Left cardiac atrium (tissue), 4 donors: Measurements from ENCODE around the gene TMEM270. TPM values are rescaled to one million over a fixed set of nuclear protein-coding genes. Genes with fewer than 3 reads are reported as not detected.
"Not testable (repeated sequence)": the region's sequence is repeated elsewhere in the genome, so short reads cannot be mapped to it uniquely, and the experiment has no call there.

ENCODE experiments used
- ATAC-seq, 2 donors: fragments of 200-7000 bp; cut with Tn5 transposase; one replicate each; pipeline ENCODE4 v1.9.1; 2020; ENCODE audit warnings: mild to moderate bottlenecking in 2 of 2, moderate library complexity in 2 of 2
- DNase-seq: peaks from one replicate; pipeline ENCODE4 v3.0.0-alpha.2; 2020
- intact Hi-C, 2 donors: fragments of 100-400 bp; cut with DNase I; formaldehyde crosslinking; loops; one replicate each; pipeline versions ENCODE4 v1.14.1 to v1.15.1; 2022 to 2023
- total RNA-seq, 2 donors: library from RNA; stranded (reverse); fragmentation: NEBNext Ultra II Directional; extraction: Animal tissue kit (Norgen Biotek cat#: 25700); gene quantifications; one replicate each; pipeline ENCODE4 v1.2.1, GENCODE V29; 2021
- donor health status: DM: no; HTN: yes; CAD: no.
- donor health status: DM: no; HTN: yes; CAD: no; lungs with severe emphysema.
- donor health status: DM: yes; HTN: yes; CAD: no.
- donor health status: Dilated cardiomyopathy.

Gene TMEM270
- total RNA-seq, 2 donors from 2014 or later, result not detected

- DNase-seq, result peak; percentile 14
- intact Hi-C loops, result no loop called here
- no peak for ATAC-seq
These were observed 16.0 kb downstream of the TMEM270 start for GRCh38 chr7:73876973-73877372.

DNA sequence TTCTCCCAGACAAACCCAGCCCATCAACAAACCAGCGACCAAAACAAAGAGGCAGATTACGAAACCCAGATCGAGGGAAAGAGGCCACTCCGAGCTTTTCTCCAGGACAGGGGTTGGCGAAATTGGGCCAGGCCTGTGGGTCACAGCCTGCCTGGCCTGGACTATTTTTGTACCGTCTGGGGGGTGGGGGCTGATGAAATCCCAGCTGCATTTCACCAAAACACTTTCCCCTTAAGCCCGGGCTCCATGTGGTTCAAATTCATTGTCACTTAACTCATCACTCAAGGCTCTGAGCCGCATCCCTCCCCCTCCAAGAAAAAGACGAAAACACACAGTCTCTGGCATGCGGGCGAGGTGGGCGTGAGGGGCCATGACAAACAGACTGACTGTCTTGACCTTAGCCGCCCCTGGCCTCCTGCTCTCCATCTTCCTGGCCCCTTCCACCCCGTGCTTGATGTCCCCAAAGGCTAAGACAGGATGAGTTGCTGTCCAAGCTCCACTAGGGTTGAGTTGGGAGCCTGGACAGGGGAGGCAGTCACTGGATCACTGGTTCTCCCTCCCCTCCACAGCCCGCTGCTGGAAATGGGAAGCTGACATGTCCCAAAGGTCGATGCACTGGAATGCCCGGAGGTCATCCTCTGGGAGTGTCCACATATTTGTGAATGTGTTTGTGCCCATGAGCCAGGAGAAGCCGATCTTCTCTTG lies 19.2 kb downstream of the TMEM270 start:
- intact Hi-C loops, result no loop called here
- ATAC-seq (peak; percentile 70 to 76), DNase-seq (peak; percentile 65)

DNA sequence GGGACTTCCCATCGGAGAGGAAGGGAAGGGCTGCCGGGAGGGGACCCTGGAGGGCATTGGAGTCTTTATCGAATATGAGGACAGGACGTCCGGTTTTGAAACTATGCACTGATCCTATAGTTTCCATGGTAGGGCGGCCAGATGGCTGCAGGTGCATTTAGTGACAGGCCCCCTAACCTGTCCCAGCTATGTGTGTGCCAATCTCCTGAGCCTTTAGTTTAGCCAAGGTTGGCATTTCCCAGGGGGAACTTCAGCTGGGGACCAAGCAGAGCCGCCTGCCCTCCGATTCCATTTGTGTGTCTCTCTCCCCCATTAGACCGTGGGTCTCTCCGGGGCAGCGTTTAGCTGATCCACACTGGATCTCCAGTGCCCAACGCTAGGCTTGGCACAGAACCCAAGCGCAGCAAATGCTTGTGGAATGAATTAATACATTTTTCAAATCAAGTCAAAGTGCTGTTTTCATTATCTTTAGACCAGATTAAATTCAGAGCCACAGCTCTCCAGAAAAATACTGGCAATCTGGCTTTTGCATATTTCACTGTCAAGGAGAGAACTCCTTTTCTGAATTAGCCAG lies 19.9 kb downstream of the TMEM270 start:
- intact Hi-C loops, result no loop called here
- ATAC-seq, result peak; percentile 10 to 18
- no peak for DNase-seq

DNA sequence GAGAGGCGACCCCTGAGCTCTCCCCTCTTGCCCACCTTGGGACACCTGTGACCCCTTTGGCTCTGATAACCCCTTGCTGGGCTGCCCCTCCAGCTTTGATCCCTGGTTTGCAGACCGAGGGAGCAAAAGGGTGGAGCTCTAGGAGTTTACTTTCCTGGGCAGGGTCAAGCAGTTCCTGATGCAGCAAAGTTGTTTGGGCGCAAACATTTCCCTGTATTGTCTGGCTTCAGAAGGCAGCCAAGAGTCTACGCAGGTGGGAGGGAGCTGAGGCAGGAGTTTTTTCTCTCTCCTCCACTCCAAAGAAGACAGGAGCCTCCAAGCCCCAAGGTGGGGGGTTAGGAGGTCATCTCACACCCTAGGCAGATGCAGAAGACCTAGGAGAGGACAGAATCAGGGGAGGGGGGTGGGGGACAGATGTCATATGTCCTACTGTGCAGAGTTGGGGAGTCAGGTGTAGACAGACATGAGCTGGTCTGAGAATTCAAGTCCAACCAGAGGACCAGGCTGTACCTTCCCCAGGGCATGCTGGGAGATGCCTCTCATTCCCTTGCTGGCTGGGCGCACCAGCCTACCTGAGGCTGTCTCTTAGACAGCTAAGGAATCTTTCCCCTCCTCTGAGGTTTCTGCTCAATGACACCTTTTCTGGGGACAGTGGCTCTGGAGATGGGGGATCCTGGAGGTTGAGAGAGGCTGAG lies 20.5 kb downstream of the TMEM270 start:
- no peak for DNase-seq
- peak in 1 of 2 donors; percentile 5 for ATAC-seq
- intact Hi-C loops, result no loop called here

- DNase-seq (no peak), ATAC-seq (no peak)
- intact Hi-C loops, result no loop called here
These were observed 21.1 kb downstream of the TMEM270 start for GRCh38 chr7:73882047-73882402.

- DNase-seq, ATAC-seq, intact Hi-C loops: not testable (repeated sequence)
These were observed 24.0 kb downstream of the TMEM270 start for GRCh38 chr7:73884867-73885422.

- intact Hi-C loops, result no loop called here
- DNase-seq (no peak), ATAC-seq (no peak)
These were observed 24.5 kb downstream of the TMEM270 start for GRCh38 chr7:73885433-73885974.

GRCh38 chr7:73885975-73886798 lies 25.2 kb downstream of the TMEM270 start:
- intact Hi-C loops, result no loop called here
- ATAC-seq (peak; percentile 70 to 80), DNase-seq (peak; percentile 74)

DNA sequence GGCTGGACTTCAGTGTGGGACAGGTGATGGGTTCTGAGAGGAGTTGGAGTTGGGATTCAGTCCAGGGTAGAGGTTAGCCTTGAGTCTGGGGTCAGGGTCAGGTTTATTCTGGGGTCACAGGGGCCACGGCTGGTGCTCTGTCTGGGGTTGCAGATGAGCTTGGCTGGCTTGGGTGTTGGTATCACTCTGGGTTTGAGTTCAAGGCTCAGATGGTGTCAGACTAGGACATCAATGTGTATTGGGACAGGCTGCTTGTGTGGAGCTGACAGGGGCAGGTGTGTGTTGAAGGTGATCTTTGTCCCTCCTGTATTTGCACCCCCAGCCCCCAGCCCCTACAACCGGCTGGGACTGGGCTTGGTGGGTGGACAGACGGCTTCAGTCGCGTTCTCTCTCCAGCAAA lies 26.8 kb downstream of the TMEM270 start:
- no peak for DNase-seq
- ATAC-seq, result no peak
- intact Hi-C loops, result no loop called here

DNA sequence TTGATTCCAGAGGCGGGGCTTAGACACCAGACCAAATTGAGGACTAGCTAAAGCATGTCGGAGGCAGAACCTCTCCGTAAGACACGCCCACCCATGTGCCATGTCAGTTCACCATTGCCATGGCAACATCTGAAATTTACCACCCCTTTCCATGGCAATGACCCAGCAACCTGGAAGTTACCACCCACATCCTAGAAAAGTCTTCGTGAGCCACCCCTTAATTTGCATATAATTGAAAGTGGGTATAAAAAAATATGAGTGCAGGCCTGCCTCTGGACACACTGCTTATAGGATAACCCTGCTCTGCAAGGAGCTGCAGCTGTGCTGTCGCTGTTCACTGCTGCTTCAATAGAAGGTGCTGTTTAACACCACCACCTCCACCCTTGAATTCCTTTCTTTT lies 28.0 kb downstream of the TMEM270 start:
- DNase-seq (no peak), ATAC-seq (no peak)
- intact Hi-C loops, result no loop called here

GRCh38 chr7:73890555-73891147 lies 29.7 kb downstream of the TMEM270 start:
- intact Hi-C loops, result loop anchor here in 1 of 2 donors (10.0 kb wide), 1 partner anchor 134 kb away; the partner anchor contains the start of gene ELN
- no peak for DNase-seq

GRCh38 chr7:73891178-73891885 lies 30.4 kb downstream of the TMEM270 start:
- intact Hi-C loops, result loop anchor here in 1 of 2 donors (10.0 kb wide), 1 partner anchor 133 kb away; the partner anchor contains the start of gene ELN
- DNase-seq (peak; percentile 30), ATAC-seq (no peak)

More at GRCh38 chr7:73890555-73891147, 29.7 kb downstream of the TMEM270 start:
- ATAC-seq, result no peak

GRCh38 chr7:73892003-73892999 lies 31.3 kb downstream of the TMEM270 start:
- no peak for ATAC-seq

DNA sequence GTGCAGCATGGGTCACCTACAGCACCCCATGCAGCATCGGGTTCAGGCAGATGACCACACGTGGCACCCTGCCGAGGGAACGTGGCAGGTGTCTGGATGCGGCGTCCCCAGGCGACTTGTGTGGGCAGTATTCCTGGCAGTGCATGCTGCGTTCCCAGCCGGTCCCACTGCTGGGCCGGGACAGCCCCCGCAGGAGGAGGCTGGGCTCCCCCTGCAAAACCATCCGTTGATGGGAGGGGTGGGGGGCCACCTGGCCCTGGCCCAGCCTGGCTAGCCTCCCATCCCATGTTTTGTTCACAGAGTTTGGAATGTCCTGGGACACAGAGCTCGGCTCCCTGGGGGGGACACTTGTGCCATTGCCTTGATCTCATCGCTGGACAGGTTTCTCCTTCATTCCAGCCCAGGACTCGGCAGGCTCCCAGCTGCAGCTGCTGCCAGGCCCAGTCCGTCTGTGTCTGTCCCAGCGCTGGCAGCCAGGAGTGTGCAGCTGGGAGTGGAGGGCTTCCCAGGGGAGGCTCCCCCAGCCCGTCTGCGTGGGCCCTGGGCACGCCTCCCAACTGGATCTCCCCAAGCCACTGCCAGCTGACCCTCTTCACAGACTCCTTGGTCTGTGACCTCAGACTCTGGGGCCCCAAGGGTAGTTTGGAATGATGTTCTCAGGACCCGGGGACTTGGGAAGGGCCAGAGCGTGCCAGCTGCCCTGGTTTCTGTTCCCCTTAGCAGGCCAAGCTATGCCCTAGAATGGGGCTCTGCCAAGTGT lies 32.6 kb downstream of the TMEM270 start:
- DNase-seq (peak; percentile 83), ATAC-seq (peak; percentile 54 to 57)
- intact Hi-C loops, result loop anchor here in 1 of 2 donors (10.0 kb wide), 1 partner anchor 131 kb away; the partner anchor contains the start of gene ELN

More at GRCh38 chr7:73892003-73892999, 31.3 kb downstream of the TMEM270 start:
- DNase-seq, result peak; percentile 57
- intact Hi-C loops, result loop anchor here in 1 of 2 donors (10.0 kb wide), 1 partner anchor 132 kb away; the partner anchor contains the start of gene ELN

DNA sequence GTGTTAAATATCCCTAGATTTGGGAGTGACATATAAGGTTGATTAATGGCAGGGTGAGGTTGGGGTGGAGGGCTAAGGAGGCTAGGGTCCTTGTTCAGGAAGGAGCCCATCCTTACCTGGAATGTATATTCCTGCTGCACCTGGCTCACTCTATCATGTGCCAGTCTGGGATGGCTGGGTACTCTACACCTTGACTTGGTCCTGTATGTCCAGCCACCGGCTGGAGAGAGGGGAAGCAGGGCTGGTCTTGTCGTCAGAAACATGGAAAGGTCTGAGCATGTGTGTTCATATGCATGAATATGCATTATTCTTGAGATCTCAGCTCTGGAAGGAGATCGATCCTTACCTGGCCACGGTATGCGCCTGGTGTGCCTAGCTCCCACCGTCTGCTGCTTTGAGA lies 33.2 kb downstream of the TMEM270 start:
- DNase-seq, result no peak
- intact Hi-C loops, result loop anchor here in 1 of 2 donors (10.0 kb wide), 1 partner anchor 131 kb away; the partner anchor contains the start of gene ELN
- ATAC-seq, result no peak
